ENCODE measurements around the gene TMEM59.
"Not testable (repeated sequence)": the region's sequence is repeated elsewhere in the genome, so short reads cannot be mapped to it uniquely, and the experiment has no call there.

Gene TMEM59

GRCh38 chr1:54052431-54052933 lies 522 bp downstream of the TMEM59 start:
- DNase-seq, result no peak

DNA sequence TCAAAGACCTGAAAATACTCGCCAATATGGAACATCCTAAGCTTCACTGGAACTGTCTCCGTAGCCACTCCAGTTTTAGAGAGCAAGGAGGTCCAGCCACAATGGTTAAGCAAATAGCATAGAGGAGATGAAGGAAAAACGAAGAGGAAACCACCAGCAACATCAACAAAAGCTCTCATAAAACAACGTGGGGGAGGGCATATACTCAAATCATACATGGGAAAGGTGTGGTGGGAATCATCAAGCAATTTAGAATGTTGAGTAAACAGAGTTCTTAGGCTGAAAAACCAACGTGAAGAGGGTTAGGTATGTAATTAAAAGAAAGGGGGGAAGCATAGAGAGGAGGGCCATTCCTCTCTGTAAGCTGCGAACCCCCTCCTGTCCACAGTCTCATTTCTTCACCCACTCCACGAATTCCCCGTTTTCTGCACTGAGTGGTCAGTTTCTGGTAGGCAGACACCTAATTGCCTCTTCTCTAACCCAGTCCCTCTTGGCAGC lies 1.0 kb downstream of the TMEM59 start:
- no peak for DNase-seq

DNA sequence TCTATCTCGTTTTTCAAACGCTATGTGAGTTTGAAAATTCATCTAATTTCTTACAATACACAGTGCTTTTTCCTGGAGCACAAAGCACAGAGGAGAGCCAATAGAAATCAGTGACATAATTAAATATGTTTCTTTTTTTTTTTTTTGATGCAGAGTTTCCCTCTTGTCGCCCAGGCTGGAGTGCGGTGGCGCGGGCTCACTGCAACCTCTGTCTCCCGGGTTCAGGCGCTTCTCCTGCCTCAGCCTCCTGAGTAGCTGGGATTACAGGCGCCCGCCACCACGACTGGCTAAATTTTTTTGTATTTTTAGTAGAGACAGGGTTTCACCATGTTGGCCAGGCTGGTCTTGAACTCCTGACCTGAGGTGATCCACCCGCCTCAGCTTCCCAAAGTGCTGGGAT lies 2.6 kb downstream of the TMEM59 start:
- DNase-seq, result not testable (repeated sequence)

DNA sequence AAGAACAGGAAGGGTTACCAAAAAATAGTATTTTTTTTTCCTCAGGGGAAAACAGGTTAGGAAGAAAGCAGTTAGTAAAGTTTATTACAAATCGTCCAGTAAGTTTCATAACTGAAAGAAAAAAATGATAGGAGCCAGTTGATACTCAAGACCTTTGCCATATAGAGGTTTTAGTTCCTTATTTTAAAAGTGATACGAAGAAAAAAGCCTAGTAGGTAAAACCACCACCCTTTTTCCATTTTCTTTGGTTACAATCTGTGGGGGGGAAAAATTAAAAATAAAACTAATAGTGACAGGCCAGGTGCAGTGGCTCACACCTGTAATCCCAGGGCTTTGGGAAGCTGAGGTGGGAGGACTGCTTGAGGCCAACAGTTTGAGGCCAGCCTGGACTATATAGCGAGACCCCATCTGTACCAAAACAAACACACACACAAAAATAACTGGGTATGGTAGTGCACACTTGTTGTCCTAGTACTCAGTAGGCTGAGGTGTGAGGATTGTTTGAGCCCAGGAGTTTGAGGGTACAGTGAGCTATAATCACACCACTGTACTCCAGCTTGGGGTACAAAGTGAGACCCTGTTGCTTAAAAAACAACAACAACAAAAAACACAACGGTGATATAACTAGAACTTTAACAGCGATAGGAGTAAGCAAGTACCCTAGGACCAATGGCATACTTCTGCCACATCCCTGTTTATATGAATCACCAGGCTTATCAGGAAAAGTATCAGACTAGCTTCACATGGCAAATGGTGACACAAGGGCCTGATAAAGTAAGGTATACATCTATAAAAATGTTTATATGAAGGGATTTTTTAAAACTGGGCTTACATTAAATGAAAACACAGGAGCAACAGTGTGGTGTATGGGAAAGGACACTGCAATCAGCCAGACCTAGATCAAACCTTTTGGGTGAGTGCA lies 5.4 kb downstream of the TMEM59 start:
- DNase-seq, result no peak

DNA sequence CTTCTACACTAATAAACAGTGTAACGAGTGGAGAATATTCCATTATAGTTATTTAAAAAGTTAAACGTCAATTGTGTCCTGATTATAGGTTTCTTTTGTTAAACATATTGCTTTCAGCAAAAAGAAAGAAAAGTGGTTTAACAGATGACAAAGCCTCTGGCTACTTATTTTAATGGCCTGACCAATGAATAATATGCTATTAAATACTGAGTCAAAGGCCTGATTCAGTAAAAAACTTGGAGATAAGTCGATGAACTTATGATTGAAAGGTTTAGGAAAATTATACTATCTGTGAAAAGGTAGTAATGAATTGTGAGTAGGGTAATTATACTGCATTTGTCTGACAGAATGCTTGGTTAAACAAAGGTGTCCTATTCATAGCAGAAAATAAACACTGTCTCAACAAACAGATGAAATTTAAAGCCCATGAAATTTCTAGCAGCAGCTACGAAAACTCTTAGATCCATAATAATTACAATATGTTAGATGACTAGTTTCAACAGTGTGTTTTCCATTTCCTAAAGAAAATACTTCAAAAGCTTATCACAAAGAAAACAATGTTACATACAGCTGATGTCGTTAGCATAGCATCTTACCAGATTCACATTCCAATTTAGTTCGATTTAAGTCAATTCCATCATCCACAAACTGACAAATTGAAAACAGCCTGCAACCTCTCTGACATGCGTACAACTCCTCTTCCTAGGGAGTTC lies 6.2 kb downstream of the TMEM59 start:
- DNase-seq, result no peak

DNA sequence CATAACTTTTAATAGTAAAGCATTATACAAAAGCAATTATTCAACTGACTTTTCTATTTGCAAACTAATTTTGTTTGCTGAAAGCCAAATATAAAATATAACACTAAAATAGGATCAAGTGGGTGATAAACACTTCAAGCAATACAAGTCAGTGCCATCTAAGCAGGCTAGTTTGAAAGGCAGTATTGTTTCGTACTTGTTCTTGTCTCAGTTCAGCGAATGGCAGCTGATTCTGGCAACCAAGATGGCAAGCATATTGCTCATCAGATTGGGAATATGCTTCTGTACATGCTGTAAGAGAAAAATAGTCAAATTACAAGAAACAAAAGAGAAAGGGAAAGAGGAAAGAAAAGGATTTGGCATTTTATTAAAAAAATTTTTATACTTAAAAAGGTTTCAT lies 7.5 kb downstream of the TMEM59 start:
- DNase-seq, result no peak

DNA sequence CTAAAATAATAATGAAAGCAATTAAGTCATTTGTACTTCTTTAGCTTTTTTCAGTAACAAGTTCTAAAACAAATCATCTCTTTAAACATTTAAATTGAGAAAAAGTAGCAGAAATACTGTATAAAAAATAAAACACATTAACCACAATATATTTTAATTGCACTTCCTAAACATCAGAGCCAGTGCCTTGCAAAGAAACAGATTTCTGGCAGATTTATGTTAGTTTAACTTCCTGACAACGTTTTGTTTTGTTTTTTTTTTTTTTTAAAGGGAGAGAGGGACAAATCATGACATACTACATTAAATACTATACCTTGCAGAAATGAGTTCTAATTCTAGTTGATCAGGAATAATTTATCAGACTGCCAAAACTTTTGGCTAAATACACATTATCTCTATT lies 11.2 kb downstream of the TMEM59 start:
- no peak for DNase-seq

GRCh38 chr1:54037476-54037875 lies 15.5 kb downstream of the TMEM59 start:
- no peak for DNase-seq

DNA sequence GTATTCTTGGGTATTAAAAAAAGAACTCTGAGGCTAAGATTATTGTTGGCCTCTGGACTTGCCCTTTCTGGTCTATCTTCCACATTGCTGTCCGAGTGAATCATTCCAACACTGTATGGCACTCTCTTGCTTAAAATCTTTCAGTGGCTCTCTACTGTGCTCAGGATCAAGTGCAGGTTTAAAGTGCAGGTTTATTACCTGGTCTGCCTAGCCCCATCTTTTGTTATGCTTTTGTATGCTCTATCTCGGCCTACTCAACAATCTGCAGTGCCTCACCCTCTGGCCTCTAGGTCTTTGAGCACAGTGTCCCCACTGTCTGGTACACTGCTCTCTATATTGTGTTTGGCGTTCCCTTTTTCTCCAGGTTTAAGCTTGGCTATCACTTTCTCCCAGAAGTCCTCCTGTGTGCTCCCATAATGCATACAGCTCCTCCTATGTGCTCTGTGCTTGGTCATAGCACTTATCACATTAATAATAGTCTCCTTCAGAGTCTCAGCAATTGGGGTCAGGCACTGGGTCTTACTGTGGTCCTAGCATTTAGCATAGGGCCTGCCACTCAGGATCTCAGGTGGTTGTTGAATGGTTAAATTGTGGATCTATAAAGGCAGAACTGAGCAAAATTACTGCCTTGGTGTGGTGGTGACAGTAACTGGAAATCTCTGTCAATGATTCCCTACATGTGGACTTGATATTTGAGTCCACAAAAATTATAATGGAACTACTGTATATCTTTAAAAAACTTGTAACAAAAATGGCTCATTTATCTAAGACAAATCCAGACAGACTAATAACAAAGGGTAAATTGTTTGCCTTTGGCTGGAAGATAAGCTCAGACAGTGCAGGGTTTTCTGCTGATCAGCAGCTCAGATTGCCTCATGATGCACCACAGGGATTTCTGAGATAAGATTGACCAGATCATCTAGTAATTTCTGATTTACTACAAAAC lies 24.4 kb downstream of the TMEM59 start:
- no peak for DNase-seq

- no peak for DNase-seq
Measured at GRCh38 chr1:54027848-54028247, 25.2 kb downstream of the TMEM59 start.

- DNase-seq, result not testable (repeated sequence)
Measured at GRCh38 chr1:54024811-54025210, 28.2 kb downstream of the TMEM59 start.

- no peak for DNase-seq
Measured at GRCh38 chr1:54024358-54024757, 28.6 kb downstream of the TMEM59 start.

- not testable (repeated sequence) for DNase-seq
Measured at GRCh38 chr1:54019562-54020176, 33.3 kb downstream of the TMEM59 start.

DNA sequence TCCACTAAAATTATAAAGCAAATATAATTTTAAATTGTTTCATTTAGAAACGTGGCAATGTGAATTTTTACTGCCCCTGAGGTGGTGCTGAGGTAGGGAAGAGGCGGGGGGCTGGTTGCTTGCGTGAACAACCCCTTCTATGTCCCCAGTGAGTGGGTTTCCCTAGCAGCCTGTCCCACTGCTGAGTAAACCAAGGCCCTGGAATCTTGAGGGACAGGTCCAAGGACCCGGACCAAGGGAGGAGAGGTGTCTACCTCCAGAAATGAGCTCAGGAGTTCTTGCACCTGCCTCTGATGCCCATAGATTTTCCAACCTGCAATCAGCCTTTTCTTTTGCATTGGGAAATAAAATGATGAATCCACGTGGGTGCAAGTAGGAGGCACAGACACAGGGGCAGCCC lies 34.4 kb downstream of the TMEM59 start:
- DNase-seq, result no peak

DNA sequence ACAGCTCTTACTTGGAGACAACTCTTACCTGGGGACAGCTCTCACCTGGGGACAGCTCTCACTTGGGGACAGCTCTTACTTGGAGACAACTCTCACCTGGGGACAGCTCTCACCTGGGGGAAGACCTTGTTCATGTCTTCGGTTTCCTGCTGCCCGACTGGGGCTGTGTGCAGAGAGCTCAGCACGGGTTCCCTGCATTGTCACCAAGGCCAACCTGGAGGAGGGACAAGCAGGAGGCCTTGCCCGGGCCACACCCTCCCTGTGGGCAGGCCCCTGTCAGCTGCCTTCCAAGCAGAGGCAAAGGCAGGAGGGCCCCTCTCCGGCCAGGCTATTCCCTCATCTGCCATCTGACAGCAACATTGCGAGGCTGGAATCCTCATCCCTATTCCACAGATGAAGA lies 35.0 kb downstream of the TMEM59 start, which contains the start of gene LDLRAD1:
TSS of gene LDLRAD1 (minus strand) at position 208 of the 400 bp plus-strand sequence. CDS start at position 134, 74 bp downstream.
- no peak for DNase-seq

- no peak for DNase-seq
Measured at GRCh38 chr1:54016343-54017282, 36.4 kb downstream of the TMEM59 start.

GRCh38 chr1:54014009-54014629 lies 38.9 kb downstream of the TMEM59 start:
- no peak for DNase-seq

- DNase-seq, result no peak
Measured at GRCh38 chr1:54013393-54014008, 39.5 kb downstream of the TMEM59 start.

GRCh38 chr1:54012863-54013262 lies 40.1 kb downstream of the TMEM59 start:
- DNase-seq, result no peak

- DNase-seq, result no peak
Measured at GRCh38 chr1:54012008-54012325, 41.0 kb downstream of the TMEM59 start.

All from KG1 (cell line).